HEK293 (cell line): ENCODE results near the gene TMF1.

ENCODE experiments used
- CTCF ChIA-PET: fragments of 350-600 bp; formaldehyde crosslinking; extraction: SDS; loops from one replicate; lab custom pipeline; 2021; ENCODE audit warnings: antibody characterized with exemption; lab: Yijun Ruan, JAX
- POLR2A ChIA-PET: fragments of 300-600 bp; formaldehyde crosslinking; extraction: SDS; loops from one replicate; lab custom pipeline; 2020; ENCODE audit warnings: antibody characterized with exemption, inconsistent platforms; lab: Yijun Ruan, JAX
- H3K27ac ChIP-seq: fragments of 200-500 bp; sonication (Bioruptor generic); 2 replicates; pipeline ENCODE4 v1.5.1; 2014; ENCODE audit warnings: low read depth, low read length, control low read depth, inconsistent platforms; ENCODE audit errors: extremely low read depth
- H3K36me3 ChIP-seq, 2 experiments: fragments of 200-500 bp in 1 of 2; sonication (Bioruptor generic) in 1 of 2; 1 replicate in 1 of 2; 2 replicates in 1 of 2; pipeline ENCODE4 v1.5.1; 2014 to 2017; ENCODE audit warnings: inconsistent platforms in 2 of 2, low read length in 2 of 2; ENCODE audit not compliant: control insufficient read depth in 2 of 2, insufficient read depth in 1 of 2
- H3K4me1 ChIP-seq: fragments of 200-500 bp; sonication (Bioruptor generic); 2 replicates; pipeline ENCODE4 v1.5.1; 2014; ENCODE audit warnings: mild to moderate bottlenecking, low read length, inconsistent platforms; ENCODE audit not compliant: control insufficient read depth, insufficient read depth
- H3K4me3 ChIP-seq: 2 replicates; pipeline ENCODE4 v1.5.1; 2011; ENCODE audit warnings: low read depth, mild to moderate bottlenecking, control low read depth, low read length, moderate library complexity
- H3K9me3 ChIP-seq: fragments of 200-500 bp; sonication (Bioruptor generic); 2 replicates; pipeline ENCODE4 v1.5.1; 2014; ENCODE audit warnings: low read depth, low read length, inconsistent platforms; ENCODE audit not compliant: control insufficient read depth, insufficient read depth
- IKZF3 ChIP-seq: fragments of 450-650 bp; IDR thresholded peaks from 2 replicates; pipeline ENCODE4 v1.5.0; 2018; ENCODE audit warnings: missing biosample characterization, mild to moderate bottlenecking, missing genetic modification characterization, moderate library complexity
- KLF16 ChIP-seq: fragments of 450-650 bp; formaldehyde crosslinking; IDR thresholded peaks from 2 replicates; pipeline ENCODE4 v1.5.1; 2017; ENCODE audit warnings: missing biosample characterization, missing genetic modification characterization
- KLF7 ChIP-seq: fragments of 450-650 bp; formaldehyde crosslinking; IDR thresholded peaks from 2 replicates; pipeline ENCODE4 v1.5.1; 2016; ENCODE audit warnings: missing biosample characterization, missing genetic modification characterization, borderline replicate concordance
- MEIS1 ChIP-seq: sonication (generic); formaldehyde crosslinking; IDR thresholded peaks from 2 replicates; pipeline ENCODE4 v1.8.1; 2022; ENCODE audit warnings: missing genetic modification reagents, mild to moderate bottlenecking, borderline replicate concordance
- PRDM1 ChIP-seq: fragments of 450-650 bp; formaldehyde crosslinking; IDR thresholded peaks from 2 replicates; pipeline ENCODE4; 2016; ENCODE audit warnings: missing biosample characterization, missing genetic modification characterization
- SETDB1 ChIP-seq: IDR thresholded peaks from one replicate; pipeline ENCODE4 v1.6.1; 2017; ENCODE audit warnings: mild to moderate bottlenecking, low read length, moderate library complexity, mixed read lengths; ENCODE audit not compliant: insufficient read length
- SP3 ChIP-seq: fragments of 450-650 bp; formaldehyde crosslinking; IDR thresholded peaks from 2 replicates; pipeline ENCODE4 v1.5.1; 2016; ENCODE audit warnings: missing biosample characterization, missing genetic modification characterization
- SP7 ChIP-seq: fragments of 450-650 bp; formaldehyde crosslinking; IDR thresholded peaks from 2 replicates; pipeline ENCODE4 v1.5.1; 2016; ENCODE audit warnings: missing biosample characterization, missing genetic modification characterization
- ZFP41 ChIP-seq: fragments of 450-650 bp; formaldehyde crosslinking; IDR thresholded peaks from 2 replicates; pipeline ENCODE4 v1.5.1; 2016; ENCODE audit warnings: missing biosample characterization, missing genetic modification characterization, borderline replicate concordance
- ZNF10 ChIP-seq: fragments of 450-650 bp; formaldehyde crosslinking; IDR thresholded peaks from 2 replicates; pipeline ENCODE4 v1.5.1; 2017; ENCODE audit warnings: missing biosample characterization, missing genetic modification characterization
- ZNF114 ChIP-seq: fragments of 450-650 bp; formaldehyde crosslinking; IDR thresholded peaks from 2 replicates; pipeline ENCODE4 v1.5.0; 2017; ENCODE audit warnings: missing biosample characterization, missing genetic modification characterization
- ZNF221 ChIP-seq: fragments of 450-650 bp; formaldehyde crosslinking; IDR thresholded peaks from 2 replicates; pipeline ENCODE4 v1.5.1; 2017; ENCODE audit warnings: missing biosample characterization, missing genetic modification characterization, borderline replicate concordance
- ZNF341 ChIP-seq: fragments of 450-650 bp; formaldehyde crosslinking; IDR thresholded peaks from 2 replicates; pipeline ENCODE4; 2016; ENCODE audit warnings: low read depth, missing biosample characterization, missing genetic modification characterization
- ZNF37A ChIP-seq: fragments of 450-650 bp; IDR thresholded peaks from 2 replicates; pipeline ENCODE4 v1.5.1; 2018; ENCODE audit warnings: missing biosample characterization, missing genetic modification characterization
- ZNF391 ChIP-seq: fragments of 450-650 bp; formaldehyde crosslinking; IDR thresholded peaks from 2 replicates; pipeline ENCODE4 v1.5.1; 2016; ENCODE audit warnings: low read depth, missing biosample characterization, missing genetic modification characterization, borderline replicate concordance
- ZNF416 ChIP-seq: fragments of 450-650 bp; formaldehyde crosslinking; IDR thresholded peaks from 2 replicates; pipeline ENCODE4 v1.5.1; 2016; ENCODE audit warnings: missing biosample characterization, missing genetic modification characterization
- ZNF423 ChIP-seq: fragments of 450-650 bp; formaldehyde crosslinking; IDR thresholded peaks from 2 replicates; pipeline ENCODE4 v1.5.1; 2016; ENCODE audit warnings: missing biosample characterization, missing genetic modification characterization
- ZNF610 ChIP-seq: fragments of 450-650 bp; formaldehyde crosslinking; IDR thresholded peaks from 2 replicates; pipeline ENCODE4 v1.5.1; 2016; ENCODE audit warnings: missing biosample characterization, missing genetic modification characterization, borderline replicate concordance
- ZNF692 ChIP-seq: fragments of 450-650 bp; formaldehyde crosslinking; IDR thresholded peaks from 2 replicates; pipeline ENCODE4 v1.5.1; 2016; ENCODE audit warnings: missing biosample characterization, missing genetic modification characterization
- ZNF76 ChIP-seq: fragments of 450-650 bp; formaldehyde crosslinking; IDR thresholded peaks from 2 replicates; pipeline ENCODE4; 2016; ENCODE audit warnings: low read depth, missing biosample characterization, missing genetic modification characterization, borderline replicate concordance
- ZNF830 ChIP-seq: fragments of 450-650 bp; IDR thresholded peaks from 2 replicates; pipeline ENCODE4 v1.5.0; 2018; ENCODE audit warnings: missing biosample characterization, missing genetic modification characterization, low read depth, mild to moderate bottlenecking, moderate library complexity
- TF ChIP-seq, protein P1 (sequence below): fragments of 450-650 bp; formaldehyde crosslinking; IDR thresholded peaks from 2 replicates; pipeline ENCODE4 v1.5.1; 2016; ENCODE audit warnings: missing biosample characterization, missing genetic modification characterization
- TF ChIP-seq, protein P2 (sequence below): sonication (generic); formaldehyde crosslinking; IDR thresholded peaks from 2 replicates; pipeline ENCODE4 v1.8.1; 2022; ENCODE audit warnings: mild to moderate bottlenecking, moderate library complexity, missing genetic modification reagents

TMF1 gene

DNA sequence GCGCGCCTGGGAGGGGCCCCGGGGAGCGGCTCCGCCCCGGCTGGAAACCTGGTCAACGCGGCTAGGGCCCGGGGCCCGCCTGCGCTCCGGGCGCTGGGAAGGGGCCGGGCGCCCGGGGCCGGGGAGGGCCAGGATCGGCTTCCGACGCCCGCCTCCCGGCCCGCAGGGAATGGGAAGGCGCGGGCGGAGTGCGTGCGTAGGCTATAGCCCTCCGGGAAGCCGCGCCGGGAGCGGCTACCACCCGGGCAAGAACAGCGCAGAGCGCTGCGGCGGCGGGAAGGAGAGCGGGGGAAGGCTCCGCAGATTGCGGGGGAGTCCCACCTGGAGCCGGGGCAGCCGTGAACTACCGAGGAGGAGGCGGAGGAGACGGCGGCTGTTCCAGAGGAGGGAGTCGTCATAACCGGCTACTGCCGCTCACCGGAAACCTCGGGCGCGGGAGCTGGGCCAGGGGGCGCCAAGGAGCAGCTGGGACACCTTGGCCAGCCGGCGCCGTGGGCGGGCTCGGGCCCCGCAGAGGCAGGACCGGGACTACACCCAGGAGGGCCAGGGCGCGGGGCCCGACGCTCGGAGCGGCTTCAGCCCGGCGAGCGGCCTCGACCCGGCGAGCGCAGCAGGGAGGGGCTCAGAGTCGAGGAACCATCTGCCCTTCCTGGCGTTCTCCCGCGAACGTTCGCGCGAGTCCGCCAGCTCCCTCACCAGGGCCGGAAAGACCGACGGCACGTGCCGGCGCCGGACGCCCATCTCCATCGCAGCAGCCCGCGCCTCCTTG lies 38.7 kb downstream of the TMF1 start, which contains the start of gene EOGT (continued):
- peak; percentile 54; the same call in 1 of the 2 replicates for TF ChIP-seq IKZF3 (tag by site-specific recombination)
- peak; percentile 81 for TF ChIP-seq ZNF692 (tag by site-specific recombination)
- TF ChIP-seq ZNF10 (tag by site-specific recombination): 0 out of 2 replicates have a peak, but pooled peaks have one; percentile 2
- TF ChIP-seq ZNF37A (tag by site-specific recombination): no peak
- TF ChIP-seq ZFP41 (tag by site-specific recombination): no peak
- no peak for TF ChIP-seq MEIS1
- no peak for TF ChIP-seq ZNF221 (tag by site-specific recombination)
- peak; percentile 44 for TF ChIP-seq SP7 (tag by site-specific recombination)
- no peak for TF ChIP-seq ZNF391 (tag by site-specific recombination)
- peak; percentile 100 for TF ChIP-seq ZNF341 (tag by site-specific recombination)
- TF ChIP-seq ZNF610: peak; percentile 71
- TF ChIP-seq SP3 (tag by site-specific recombination): peak; percentile 56; the same call in 1 of the 2 replicates
- TF ChIP-seq ZNF830 (tag by site-specific recombination): no peak
- no peak for TF ChIP-seq KLF7 (tag by site-specific recombination)
- TF ChIP-seq ZNF76: peak; percentile 16; the same call in 1 of the 2 replicates
- peak; percentile 44; the same call in 1 of the 2 replicates for TF ChIP-seq ZNF423
- TF ChIP-seq SETDB1: peak; percentile 42
- TF ChIP-seq ZNF416 (tag by site-specific recombination): no peak
- no peak for TF ChIP-seq ZNF114
- TF ChIP-seq KLF16 (tag by site-specific recombination): 0 out of 2 replicates have a peak, but pooled peaks have one; percentile 46
- TF ChIP-seq, protein P1, sequence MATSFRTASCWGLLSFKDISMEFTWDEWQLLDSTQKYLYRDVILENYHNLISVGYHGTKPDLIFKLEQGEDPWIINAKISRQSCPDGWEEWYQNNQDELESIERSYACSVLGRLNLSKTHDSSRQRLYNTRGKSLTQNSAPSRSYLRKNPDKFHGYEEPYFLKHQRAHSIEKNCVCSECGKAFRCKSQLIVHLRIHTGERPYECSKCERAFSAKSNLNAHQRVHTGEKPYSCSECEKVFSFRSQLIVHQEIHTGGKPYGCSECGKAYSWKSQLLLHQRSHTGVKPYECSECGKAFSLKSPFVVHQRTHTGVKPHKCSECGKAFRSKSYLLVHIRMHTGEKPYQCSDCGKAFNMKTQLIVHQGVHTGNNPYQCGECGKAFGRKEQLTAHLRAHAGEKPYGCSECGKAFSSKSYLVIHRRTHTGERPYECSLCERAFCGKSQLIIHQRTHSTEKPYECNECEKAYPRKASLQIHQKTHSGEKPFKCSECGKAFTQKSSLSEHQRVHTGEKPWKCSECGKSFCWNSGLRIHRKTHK (tag by site-specific recombination): no peak
- TF ChIP-seq, all 188 proteins: peak for 47

DNA sequence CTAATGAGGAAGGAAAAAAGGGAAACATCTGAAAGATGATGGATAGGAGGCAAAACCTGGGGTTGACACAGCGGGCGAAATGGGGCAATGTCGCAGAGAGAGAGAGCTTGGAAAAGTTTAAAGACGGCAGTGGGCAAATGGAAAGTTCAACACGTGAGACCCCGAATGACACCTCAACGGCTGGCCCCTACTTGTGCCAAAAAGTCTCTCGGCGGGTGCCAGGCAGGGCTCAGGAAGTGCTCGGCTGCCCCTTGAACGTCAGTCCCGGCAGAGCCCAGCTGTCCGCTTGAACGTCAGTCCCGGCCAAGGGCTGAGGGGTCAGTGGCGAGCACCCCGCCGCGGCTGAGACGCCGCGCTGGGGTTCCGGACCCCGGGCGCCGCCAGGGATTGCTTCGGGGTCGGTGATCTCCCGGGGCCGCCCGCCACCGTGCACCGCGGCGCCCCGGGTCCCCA lies 39.3 kb downstream of the TMF1 start:
- ChIA-PET CTCF (no interaction called here), POLR2A (interaction anchor here (0.6 to 1.7 kb wide), 2 partner anchors 10 to 39 kb away, joined by 3 to 6 read pairs; partner anchors contain the start of gene TMF1)
- Histone ChIP-seq H3K27ac (peak overlapping the region; percentile 76; the same call in 1 of the 2 replicates), H3K9me3 (no peaks in the 10 kb centered on the region), H3K4me1 (no peaks in the 10 kb centered on the region), H3K4me3 (peak overlapping the region; percentile 79), H3K36me3 (peaks cover 0 to 42% of the 10 kb centered on the region in 2 experiments; a peak in 1 of 3 replicates)
- TF ChIP-seq, protein P2, sequence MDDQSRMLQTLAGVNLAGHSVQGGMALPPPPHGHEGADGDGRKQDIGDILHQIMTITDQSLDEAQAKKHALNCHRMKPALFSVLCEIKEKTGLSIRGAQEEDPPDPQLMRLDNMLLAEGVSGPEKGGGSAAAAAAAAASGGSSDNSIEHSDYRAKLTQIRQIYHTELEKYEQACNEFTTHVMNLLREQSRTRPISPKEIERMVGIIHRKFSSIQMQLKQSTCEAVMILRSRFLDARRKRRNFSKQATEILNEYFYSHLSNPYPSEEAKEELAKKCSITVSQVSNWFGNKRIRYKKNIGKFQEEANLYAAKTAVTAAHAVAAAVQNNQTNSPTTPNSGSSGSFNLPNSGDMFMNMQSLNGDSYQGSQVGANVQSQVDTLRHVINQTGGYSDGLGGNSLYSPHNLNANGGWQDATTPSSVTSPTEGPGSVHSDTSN (CRISPR knock-in tag): 0 out of 2 replicates have a peak, but pooled peaks have one; percentile 0
- no peak for TF ChIP-seq PRDM1 (tag by site-specific recombination)
